ENCODE results near the gene IRF6. TPM values are rescaled to one million over a fixed set of nuclear protein-coding genes. Genes with fewer than 3 reads are reported as not detected.

The IRF6 gene
- total RNA-seq, 1 donor from 2014 or later = 175 TPM

DNA sequence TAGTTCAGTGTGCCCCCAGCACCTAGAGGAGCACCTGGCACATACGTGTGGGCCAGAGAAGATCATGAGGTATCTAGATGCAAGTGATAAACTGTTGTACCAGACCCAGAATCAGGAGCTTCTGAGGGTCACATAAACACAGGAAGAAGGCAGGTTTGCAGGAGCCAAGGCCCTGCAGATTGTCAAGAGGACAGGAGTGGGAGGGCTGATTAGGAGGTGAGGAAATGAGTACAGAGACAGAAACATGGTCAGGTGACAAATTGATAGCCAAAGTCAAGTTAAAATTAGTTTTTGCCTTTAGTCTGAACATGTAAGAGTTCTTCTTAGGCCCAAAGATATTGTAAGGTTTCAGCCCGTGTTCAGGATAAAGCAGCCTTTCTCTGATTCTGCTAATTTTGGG lies 64.1 kb downstream of the IRF6 start:
- H3K27me3 ChIP-seq (ENCODE audit: control insufficient read depth, insufficient read depth, low read length) = no peaks in the 10 kb centered on the region
- FAIRE-seq (peak; percentile 62), DNase-seq (ENCODE audit: low read depth) (no peak)
- no peaks in the 10 kb centered on the region for H3K36me3 ChIP-seq (ENCODE audit: control insufficient read depth, insufficient read depth, low read length)
- TF ChIP-seq, protein P1, sequence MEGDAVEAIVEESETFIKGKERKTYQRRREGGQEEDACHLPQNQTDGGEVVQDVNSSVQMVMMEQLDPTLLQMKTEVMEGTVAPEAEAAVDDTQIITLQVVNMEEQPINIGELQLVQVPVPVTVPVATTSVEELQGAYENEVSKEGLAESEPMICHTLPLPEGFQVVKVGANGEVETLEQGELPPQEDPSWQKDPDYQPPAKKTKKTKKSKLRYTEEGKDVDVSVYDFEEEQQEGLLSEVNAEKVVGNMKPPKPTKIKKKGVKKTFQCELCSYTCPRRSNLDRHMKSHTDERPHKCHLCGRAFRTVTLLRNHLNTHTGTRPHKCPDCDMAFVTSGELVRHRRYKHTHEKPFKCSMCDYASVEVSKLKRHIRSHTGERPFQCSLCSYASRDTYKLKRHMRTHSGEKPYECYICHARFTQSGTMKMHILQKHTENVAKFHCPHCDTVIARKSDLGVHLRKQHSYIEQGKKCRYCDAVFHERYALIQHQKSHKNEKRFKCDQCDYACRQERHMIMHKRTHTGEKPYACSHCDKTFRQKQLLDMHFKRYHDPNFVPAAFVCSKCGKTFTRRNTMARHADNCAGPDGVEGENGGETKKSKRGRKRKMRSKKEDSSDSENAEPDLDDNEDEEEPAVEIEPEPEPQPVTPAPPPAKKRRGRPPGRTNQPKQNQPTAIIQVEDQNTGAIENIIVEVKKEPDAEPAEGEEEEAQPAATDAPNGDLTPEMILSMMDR (IDR thresholded peaks at IDR 0.05; ENCODE audit: insufficient read depth, low read length, severe bottlenecking) = no peak
- H3K4me3 ChIP-seq (ENCODE audit: low read depth, low read length) = no peak overlapping the region

DNA sequence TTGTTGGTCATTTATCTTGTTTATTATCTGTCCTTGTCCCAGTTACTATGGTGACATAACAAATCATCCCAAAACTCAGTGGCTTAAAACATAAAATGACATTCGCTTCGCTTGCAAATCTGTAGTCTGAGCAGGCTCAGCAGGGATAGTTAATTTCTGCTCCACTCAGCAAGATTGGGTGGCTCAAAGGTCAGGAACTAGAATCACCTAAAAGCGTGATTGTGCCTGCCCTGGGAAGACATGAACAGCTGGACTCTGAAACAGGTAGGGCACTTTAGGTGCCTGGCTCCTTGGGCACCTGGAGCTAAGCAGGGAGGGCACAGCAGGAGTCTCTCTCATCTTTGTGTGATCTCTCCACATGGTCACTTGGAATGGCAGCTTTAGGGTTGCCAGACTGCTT lies 64.7 kb downstream of the IRF6 start:
- no peak for FAIRE-seq
- DNase-seq (ENCODE audit: low read depth) = no peak
- TF ChIP-seq, protein P1 (IDR thresholded peaks at IDR 0.05; ENCODE audit: insufficient read depth, low read length, severe bottlenecking) = no peak
- Histone ChIP-seq H3K4me3 (ENCODE audit: low read depth, low read length) (no peak overlapping the region), H3K27me3 (ENCODE audit: control insufficient read depth, insufficient read depth, low read length) (no peaks in the 10 kb centered on the region), H3K36me3 (ENCODE audit: control insufficient read depth, insufficient read depth, low read length) (no peaks in the 10 kb centered on the region)

DNA sequence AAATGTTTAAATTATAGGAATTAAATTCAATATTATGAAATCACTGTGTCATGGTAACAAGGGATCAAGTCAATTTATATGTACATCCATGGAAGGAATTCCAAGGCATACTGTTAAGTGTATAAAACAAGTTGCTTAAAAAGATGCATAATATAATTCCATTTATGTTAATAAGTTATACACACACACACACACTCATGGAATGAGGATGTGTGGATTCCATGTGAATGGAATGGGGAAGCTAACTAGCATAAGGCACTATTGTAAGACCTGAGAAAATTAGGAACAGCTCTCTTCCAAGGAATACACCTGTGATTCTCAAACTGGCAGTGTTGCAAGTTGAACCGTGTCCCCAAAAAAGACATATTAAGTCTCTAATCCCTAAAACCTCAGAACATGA lies 67.7 kb downstream of the IRF6 start:
- peak; percentile 26 for DNase-seq (ENCODE audit: low read depth)
- Histone ChIP-seq H3K27me3 (ENCODE audit: control insufficient read depth, insufficient read depth, low read length) (no peaks in the 10 kb centered on the region), H3K36me3 (ENCODE audit: control insufficient read depth, insufficient read depth, low read length) (no peaks in the 10 kb centered on the region), H3K4me3 (ENCODE audit: low read depth, low read length) (no peak overlapping the region)
- FAIRE-seq = no peak
- TF ChIP-seq, protein P1 (IDR thresholded peaks at IDR 0.05; ENCODE audit: insufficient read depth, low read length, severe bottlenecking) = no peak

DNA sequence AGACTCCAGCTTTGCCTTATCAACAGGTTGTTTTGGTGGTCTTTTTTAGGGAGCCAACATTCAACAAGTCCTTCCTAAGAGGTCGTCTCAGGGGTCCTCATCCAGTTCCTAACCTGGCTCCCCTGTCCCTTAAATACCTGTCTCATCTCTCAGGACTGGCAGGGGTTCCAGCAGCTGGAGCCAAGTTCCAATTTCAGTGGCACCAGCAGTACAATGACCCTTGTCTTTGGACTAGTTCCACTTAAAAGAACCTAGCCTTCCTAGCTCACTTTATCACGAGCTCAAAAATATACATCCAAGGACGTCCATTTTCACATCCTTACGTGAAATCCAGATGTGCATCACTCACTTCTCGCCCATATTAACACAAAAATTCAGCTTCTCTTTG lies 68.8 kb downstream of the IRF6 start:
- TF ChIP-seq, protein P1 (IDR thresholded peaks at IDR 0.05; ENCODE audit: insufficient read depth, low read length, severe bottlenecking) = no peak
- DNase-seq (ENCODE audit: low read depth) = no peak

DNA sequence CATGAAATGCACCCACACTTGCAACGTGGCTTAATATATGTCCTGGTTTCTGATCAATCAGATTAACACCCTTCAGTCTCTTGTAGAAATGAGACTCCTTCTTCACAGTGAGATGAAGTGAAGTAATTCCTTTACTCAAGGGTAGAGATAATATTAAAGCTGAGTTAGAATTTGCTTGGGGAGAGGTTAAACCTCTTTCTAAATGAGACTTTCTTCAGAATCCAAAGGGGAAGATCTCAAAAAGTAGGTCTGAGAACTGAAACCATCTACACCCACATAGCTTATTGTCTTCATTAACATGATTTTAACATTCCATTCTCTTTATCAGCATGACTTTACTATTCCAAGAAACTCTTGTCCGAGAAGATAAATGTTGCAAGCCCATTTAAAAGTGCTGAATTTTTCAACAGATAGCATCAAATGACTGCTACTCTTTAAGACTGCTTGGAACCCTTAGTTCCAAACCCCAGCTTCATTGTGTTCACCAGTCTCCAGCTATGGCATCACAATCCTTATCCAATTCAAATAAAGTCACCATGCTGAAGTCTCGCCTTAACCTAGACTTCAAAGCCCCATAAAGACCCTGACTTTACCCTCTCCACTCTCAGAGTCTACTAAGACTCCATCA lies 69.3 kb downstream of the IRF6 start:
- H3K36me3 ChIP-seq (ENCODE audit: control insufficient read depth, insufficient read depth, low read length) = no peaks in the 10 kb centered on the region
- no peaks in the 10 kb centered on the region for H3K27me3 ChIP-seq (ENCODE audit: control insufficient read depth, insufficient read depth, low read length)
- no peak for DNase-seq (ENCODE audit: low read depth)
- no peak for FAIRE-seq
- TF ChIP-seq, protein P1 (IDR thresholded peaks at IDR 0.05; ENCODE audit: insufficient read depth, low read length, severe bottlenecking) = no peak
- H3K4me3 ChIP-seq (ENCODE audit: low read depth, low read length) = no peak overlapping the region

More for the DNA sequence above, 68.8 kb downstream of the IRF6 start:
- H3K4me3 ChIP-seq (ENCODE audit: low read depth, low read length) = no peak overlapping the region
- FAIRE-seq = no peak
- no peaks in the 10 kb centered on the region for H3K27me3 ChIP-seq (ENCODE audit: control insufficient read depth, insufficient read depth, low read length)
- H3K36me3 ChIP-seq (ENCODE audit: control insufficient read depth, insufficient read depth, low read length) = no peaks in the 10 kb centered on the region

Other genes starting within 250 kb of the IRF6 start
- gene CAMK1G, start 222.4 kb downstream of the IRF6 start, total RNA-seq = not detected in 2 replicates
- 1,162 and 3,106 TPM in 2 replicates for gene LAMB3, start 153.7 kb downstream of the IRF6 start, total RNA-seq
- 301 and 418 TPM in 2 replicates for gene G0S2, start 130.7 kb downstream of the IRF6 start, total RNA-seq
- 4.1 and 10.5 TPM in 2 replicates for gene HSD11B1, start 101.3 kb downstream of the IRF6 start, total RNA-seq
- not detected in 2 replicates for gene TRAF3IP3, start 50.1 kb downstream of the IRF6 start, total RNA-seq
- gene C1orf74, start 21.6 kb downstream of the IRF6 start, total RNA-seq = 6.8 and 11.6 TPM in 2 replicates
- gene UTP25, start 21.8 kb upstream of the IRF6 start, total RNA-seq = 2.9 and 6.3 TPM in 2 replicates
- not detected in 2 replicates for gene SYT14, start 132.1 kb upstream of the IRF6 start, total RNA-seq